Right hindlimb (tissue), 1 donor: ENCODE data around the gene SPO11.

Experiments
- DNase-seq: peaks from one replicate; pipeline ENCODE4 v3.0.0-alpha.2; 2018

The SPO11 gene

DNA sequence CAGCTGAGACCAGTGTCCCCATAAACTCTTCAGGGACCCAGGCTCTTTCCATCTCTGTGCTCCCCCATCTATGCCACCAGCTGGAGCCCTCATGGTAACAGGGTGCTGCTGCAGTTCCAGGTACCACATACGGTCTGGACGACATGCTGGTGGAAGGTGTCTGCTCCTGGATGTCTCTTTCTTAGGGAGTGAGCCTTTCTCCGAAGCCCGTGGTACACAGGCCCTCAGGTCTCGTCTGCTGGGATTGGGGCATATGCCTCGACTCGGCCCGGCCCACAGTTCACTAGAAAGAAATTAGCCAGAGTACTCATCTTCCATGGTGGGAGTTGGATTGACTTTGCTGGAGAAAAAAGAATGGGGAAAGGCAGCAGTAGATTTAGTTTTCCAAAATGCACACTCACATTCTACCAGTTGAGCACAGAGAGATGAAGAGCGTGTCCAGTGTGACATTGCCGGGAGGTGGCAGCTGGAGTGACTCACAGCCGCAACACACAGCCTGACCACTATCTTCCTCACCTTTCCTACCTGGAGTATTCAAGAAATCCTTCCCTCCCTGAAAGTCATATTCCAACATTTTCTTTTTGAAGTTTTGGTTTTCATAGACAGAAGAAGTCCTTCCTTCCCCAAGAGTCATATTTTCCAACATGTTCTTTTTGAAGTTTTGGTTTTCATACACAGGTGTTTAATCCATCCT lies 18.6 kb upstream of the SPO11 start:
- no peak for DNase-seq

DNA sequence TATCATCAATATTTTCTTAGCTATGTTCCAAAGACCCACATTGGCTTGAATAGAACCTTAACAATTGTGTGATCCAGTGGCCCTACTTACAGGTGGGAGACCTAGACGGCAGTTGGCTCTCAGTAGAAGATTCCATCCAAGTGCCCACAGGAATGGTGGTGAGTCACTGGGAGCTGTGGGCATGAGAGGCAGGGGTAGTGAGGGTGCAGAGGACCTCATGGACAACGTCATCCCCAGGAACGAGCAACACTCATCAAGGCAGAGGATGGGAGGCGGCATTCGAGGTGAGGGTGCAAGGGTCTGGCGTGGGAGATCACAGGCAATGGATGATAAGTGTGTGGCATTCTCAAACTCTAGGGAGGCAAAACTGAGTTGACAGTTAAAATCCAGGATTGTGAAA lies 17.5 kb upstream of the SPO11 start:
- no peak for DNase-seq

DNA sequence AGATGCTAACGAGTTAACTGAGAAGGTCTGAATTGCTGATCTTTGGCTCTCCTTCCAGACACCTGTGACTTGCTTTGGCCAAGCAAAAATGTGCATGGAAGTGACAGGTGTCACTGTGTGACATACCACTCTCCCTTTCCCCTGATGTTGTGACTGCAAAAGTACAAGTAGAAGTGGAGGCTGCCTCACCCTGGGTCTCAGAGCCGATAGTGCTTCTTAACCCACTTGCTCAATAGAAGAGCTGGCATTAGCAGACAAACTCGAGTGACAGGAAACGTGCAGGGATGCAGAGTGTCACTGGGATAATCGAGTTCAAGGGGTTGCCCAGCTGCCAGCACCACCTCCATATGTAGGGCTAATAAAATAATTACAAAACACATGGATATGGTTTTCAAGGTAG lies 16.4 kb upstream of the SPO11 start:
- no peak for DNase-seq

DNA sequence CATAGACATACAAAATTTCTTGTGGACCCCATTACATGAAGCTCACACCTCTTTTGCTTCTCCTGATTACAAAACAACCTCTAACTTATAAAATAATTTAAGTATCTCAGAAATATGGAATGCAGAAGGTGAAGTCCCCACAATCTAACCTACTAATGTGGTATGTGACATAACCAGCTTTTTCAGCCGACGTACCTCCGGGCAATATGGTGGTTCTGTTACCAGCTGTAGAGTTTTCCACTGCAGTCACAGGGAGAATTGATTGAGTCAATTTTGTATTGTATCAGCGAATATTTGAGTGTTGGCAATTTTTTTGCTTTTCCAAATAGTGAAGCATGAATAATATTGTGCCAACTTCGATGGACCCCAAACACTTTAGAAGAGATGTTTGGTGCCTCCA lies 15.7 kb upstream of the SPO11 start:
- DNase-seq = no peak

DNA sequence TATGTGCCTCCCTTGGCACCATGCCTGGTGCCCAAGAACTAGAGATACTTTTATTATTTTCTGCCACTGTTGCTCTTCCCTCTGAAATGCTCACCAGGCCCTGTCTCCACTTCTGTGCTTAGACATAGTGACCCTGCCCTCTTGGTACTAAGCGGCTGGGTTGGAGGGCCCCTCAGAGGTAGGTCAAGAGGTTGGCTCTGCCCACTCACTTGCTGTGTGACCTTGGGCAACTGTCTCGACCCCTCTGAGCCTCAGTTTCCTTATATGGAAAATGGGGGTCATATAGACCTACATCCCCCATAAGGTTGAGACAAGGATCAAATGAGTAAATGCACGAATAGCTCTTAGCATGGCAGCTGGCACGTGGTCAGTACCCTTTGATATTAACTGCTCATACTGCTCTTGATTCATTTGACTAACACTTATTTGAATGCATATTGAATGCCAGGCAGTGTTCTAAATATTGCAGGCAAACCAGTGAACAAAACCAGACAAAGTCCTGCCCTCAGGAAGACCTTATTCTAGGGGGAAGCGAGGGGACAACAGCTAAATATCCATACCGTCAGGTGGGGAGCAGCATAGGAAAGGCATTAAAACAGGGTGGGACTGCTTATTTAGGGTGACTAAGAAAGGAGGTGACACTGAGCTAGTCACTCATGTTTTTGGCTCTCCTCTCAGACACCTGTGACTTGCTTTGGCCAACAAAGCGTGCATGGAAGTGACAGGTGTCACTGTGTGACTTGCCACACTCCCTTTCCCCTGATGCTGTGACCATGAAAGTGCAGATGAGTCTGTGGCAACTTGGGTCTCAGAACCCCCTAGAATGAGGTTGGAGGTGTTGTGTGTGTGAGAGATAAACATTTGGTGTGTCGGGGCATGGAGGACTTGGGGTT lies 14.3 kb upstream of the SPO11 start:
- no peak for DNase-seq

DNA sequence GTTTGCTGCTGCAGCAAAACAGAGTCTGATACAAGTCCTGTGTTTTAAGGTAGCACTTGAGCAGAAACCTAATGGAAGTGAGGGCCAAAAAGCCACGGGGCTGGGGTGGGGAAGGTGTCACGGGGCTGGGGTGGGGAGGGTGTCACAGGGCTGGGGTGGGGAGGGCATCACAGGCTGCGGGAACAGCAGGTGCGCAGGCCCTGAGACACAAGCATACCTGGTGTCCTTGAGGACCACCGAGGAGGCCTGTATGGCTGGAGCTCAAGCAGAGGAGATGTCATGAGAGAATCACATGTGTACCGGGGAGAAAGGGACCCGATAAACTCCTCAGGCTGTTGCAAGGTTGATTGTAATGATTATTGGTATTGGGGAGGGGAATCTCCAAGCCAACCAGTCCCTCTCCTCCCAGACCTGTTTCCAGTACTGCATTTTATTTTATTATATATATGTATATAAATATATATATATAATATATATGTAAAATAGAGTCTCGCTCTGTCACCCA lies 13.6 kb upstream of the SPO11 start:
- no peak for DNase-seq

DNA sequence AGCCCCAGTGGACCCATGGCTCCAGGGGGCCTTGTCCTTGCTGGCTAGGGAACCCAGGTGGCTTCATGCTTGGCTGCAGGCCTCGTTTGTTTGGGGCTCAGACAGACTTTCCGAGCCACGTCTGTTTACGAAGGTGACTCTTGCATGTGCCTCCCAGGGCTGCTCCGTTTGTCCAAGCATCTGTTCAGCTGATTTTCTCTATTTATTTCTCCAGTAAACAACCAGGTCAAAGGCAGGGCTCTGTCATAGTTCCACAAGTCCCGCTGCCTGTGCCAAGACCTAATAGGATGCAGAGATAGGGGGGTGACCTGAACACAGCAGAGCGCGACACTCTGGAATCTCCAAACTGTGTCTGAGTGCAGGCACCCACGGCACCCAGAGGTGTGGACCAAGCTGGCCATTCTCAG lies 12.8 kb upstream of the SPO11 start:
- no peak for DNase-seq

DNA sequence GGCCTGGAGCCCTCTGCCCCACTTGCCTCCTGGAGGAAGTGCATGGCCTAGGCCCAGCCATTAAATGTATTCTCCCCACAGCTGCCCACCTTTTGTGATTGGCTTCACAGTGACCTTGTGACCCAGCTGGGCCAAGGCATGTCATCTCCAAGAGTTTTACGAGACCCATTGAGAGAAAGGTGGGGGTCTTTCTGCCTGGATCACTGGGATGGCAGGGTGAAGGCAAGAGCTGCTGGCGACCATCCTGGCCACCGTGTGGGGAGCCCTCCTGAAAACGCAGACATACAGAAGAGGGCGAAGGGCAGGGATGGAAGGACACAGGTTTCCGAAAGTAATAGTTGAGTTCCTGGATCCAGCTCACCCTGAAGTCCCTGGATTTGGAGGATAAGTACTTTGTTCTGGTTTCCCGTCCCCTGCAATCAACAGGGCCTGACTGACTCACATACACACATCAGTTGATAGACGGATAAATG lies 12.3 kb upstream of the SPO11 start:
- DNase-seq = no peak

DNA sequence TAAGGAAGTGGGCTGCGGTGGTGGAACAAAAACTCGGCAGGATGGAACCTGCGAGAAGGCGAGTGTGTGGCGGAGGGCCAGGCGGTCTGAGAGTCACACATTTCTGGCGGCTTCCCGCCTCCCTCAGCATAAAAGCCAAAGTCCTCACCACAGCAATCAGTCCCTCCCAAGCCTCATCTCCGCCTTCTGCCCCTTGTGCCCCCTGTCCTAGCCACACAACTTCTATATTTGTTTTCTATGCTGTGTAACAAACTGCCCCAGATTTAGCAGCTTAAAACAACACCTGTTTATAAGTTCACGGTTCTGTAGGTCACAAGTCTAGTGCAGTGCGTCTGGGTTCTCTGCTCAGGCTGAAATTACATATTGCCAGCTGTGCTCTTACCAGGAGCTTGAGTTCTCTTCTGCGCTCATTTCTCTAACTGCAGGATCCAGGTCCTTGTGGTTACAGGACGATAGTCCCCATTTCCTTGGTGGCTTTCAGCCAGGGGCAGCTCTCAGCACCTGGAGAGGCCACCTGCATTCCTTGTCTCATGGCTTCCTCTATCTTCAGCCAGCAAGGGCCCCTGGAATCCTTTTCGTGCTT lies 11.7 kb upstream of the SPO11 start:
- DNase-seq = no peak

DNA sequence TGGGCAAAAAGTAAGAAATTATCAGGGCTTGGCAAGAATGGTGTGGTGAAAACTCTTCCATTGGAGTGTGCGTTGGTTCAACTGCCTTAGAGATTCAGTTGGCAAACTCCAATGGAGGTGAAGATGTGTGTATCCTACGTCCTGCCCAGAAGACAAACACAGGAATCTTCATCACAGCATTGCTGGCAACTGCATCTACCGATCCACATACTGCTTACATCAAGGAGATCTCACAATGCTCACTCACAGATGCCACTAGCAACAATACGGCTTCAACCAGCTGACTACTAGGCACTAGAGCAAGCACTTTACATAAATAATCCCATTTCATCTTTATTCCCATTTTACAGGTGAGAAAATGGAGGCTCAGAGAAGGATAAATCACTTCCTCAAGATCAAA lies 10.0 kb upstream of the SPO11 start:
- DNase-seq = no peak

DNA sequence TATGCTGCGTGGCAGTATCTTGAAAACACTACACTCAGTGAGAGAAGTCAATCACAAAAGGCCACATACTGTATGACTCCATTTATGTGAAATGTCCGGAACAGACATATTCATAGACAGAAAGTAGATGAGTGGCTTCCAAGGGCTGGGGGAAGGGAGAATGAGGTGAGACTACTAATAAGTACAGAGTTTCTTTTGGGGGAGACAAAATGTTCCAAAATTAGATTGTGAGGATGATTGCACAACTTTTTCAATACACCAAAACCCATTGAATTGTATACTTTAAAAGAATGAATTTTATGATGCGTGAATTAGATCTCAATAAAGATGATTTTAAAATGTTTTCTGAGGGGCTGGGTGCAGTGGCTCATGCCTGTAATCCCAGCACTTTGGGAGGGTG lies 9.2 kb upstream of the SPO11 start:
- no peak for DNase-seq

DNA sequence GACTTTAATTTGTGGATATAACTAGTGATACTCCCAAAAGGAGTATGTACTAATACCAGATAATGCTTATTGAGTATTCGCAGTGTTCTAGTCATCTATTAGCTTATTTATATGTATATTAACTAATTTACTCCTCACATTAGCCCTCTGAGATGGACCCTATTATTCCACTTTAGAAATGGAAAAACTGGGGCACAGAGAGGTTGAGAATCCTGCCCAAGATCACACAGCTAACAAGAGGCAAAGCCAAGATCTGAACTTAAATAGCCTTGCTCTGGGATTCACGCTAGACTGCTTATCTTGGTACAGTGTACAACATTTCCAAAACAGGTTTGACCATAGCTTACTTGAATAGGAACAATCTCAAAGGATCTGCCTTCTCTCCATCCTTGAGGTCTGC lies 8.5 kb upstream of the SPO11 start:
- DNase-seq = no peak

DNA sequence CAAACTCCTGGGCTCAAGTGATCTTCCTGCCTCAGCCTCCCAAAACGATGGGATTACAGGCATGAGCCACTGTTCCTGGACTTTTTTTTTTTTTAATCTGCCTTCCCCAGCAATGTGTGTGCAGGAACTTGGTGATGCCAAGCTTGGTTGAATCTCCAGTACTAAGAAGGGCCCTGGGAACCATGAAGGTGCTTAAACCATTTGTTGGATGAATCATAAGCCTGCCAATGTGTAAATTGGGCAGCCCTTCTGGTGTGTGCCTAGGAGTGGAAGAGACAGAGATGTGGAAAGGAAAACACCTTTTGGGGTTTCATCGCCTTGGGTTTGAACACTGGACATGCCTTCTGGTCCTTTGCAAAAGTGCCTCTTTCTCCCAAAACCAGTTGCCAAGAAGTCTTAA lies 7.1 kb upstream of the SPO11 start:
- DNase-seq = no peak

DNA sequence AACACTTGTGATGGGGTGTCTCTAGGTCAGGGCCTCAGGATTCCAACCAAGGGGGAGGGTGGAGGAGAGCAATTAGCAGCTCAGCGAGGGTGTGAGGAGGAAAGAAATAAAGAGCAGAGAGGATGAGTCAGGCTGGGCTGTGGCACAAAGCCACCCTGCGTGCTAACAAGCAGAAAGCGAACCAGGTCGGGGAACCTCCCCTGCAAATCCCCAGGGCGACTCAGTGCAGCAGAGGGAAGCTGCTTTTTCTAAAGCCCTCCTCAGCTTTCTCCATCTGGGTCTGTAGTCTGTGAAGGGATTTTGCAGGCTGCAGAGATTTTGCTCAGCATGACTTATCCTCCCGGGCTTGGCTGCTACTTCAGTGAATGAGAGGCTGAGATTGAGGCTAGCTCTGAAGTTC lies 6.6 kb upstream of the SPO11 start:
- no peak for DNase-seq

DNA sequence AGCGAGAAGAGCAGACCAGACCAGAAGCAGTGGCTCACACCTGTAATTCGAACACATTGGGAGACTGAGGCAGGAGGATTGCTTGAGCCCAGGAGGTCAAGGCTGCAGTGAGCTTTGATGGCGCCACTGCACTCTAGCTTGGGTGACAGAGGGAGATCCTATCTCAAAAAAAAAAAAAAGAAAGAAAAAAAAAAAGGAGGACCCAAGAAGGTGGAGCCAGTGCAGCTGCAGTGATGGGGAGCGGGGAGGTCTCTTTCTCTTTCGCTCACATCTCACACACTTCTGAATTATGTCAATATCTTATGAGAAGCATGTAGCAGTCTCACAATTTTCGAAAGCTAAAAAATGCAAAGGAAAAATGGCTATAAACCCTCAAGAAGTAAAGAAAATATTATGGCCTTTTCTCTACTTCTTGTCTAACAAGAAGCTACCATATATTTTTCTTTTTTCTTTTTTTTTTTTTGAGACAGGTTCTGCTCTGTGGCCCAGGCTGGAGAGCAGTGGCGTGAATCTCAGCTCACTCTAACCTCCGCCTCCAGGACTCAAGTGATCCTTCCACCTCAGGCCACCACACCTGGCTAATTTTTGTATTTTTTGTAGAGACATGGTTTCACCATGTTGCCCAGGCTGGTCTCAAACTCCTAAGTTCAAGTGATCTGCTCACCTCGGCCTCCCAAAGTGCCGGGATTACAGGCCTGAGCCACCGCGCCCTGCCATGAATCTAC lies 3.8 kb upstream of the SPO11 start:
- no peak for DNase-seq

DNA sequence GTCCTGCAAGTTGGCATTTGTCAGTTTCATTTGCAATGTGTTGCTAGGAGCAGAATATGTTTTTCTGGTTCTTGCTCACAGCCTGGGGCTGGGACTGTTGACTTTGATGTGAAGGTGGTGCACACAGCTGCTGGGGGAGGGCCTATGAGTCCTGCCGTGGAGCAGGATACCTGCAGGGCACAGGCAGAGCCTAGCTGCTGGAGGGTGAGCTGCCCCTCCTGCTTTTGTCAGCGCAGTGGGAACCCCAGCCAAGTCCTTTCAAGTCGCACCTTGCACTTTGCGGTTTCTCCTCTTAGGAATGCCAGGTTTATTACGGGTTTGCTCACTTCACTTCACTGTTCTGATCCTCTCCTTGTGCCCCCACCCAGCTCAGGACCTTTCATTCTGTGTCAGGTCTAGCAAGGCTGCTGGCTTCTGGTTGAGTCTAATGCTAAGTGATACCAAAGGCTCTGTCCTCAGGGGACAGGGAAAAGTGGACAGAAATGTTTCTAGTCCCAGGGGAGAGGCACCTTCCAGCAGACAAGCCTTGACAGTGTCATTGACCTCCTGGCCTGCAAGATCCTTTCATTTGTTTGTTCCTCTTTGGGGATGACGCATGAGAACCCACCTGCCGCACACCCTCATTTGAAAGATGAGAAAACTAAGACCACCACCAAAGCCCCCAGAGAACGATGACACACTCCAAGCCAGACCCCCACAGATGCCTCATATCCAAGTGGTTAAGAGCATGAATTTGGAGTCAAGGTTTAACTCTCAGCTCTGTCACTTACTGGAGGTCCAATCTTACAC lies 2.7 kb upstream of the SPO11 start:
- no peak for DNase-seq

DNA sequence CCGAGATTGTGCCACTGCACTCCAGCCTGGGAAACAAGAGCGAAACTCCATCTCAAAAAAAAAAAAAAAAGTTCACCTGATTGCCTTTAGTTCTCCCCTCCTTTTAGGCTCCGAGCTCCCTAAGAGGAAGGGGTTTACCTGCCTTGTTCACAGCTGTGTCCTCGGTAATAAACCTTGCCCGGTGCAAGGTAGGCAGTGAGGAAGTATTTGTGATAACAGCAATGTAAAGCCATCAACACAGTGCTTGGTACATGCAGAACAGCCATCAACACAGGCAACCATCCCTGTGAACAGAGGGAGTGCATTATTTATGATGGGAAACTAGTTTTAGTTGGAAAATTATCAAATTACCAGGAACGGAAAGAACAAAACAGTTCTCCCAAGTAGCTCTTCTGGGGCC lies 1.8 kb upstream of the SPO11 start:
- no peak for DNase-seq

DNA sequence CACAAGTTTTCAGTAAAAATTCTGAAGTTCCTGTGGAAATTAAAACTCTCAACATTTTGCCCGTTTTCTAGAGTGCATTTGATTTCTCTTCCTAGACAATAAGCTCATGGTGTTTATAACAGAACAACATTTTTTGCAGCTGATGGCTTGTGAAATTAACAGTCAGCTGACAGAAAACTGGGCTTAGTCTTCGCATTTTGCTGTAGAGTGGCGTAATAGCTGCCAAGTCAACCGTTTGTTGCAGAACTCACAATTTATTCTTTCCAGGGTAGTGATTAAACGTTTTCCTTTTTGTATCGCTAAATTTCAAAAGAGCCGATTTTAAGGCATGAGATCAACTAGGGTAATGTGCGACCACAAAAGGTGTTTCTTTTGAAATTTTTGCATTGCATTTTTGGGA lies 1.4 kb downstream of the SPO11 start:
- DNase-seq = no peak

DNA sequence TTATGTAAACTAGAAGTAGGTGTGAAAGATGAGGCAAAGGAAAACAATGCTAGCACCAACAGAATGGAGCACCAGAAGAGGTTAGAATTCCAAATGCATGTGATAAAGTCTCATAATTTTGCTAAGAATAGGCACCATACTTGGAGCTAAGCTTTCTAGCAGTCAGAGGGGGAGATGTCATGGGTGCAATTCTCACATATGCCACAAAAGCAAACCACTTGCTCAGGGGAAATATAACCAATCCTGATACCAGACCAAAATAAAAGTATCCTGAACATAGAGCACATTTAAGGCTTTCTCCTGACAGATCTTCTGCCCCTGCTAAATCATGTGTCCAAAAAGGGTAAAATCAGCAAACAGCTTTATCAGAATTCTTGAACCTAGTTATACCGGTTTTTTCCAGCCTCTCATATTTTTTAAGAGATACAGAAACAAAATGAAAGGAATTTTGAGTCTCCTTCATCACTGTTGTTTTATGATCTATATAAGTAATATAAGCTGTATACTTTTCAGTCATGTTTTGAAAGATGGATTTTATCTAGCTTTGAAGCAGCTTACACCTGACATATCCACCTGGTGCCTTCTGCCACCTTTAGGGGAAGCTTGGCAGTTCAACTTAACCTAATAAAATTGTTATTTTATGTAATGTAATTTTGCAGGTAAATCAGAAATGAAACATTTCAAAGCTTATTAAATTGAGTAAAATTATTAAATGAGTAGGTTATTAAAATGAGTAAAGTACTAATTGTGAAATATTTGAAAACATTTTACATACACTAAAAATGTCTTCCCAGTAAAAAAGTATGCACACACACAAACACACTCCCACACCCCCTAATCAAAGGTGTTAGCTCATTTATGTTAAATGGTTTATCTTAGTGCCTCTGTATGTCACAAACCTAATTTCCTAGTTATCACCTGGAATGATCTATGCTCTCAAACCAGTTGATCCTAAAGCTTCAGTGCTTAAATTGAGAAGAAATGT lies 2.8 kb downstream of the SPO11 start:
- DNase-seq = no peak

DNA sequence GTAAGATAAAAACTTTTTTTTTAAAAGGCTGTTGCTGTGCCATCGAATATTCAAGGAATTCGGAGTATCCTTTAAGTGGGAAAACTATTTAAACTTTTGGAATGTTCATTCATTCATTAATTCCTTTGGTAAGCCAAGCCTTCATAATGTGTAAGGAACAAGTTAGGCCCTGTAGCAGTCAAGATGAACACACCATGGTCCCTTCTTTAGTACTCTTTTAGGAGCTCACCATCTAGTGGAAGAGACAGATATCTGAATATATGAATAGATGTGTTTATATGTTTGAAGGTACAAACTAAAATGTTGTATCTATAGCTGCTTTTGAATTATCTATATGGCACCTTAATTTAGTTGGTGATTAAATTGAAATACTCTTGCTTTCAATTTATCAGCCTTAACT lies 5.8 kb downstream of the SPO11 start:
- no peak for DNase-seq

DNA sequence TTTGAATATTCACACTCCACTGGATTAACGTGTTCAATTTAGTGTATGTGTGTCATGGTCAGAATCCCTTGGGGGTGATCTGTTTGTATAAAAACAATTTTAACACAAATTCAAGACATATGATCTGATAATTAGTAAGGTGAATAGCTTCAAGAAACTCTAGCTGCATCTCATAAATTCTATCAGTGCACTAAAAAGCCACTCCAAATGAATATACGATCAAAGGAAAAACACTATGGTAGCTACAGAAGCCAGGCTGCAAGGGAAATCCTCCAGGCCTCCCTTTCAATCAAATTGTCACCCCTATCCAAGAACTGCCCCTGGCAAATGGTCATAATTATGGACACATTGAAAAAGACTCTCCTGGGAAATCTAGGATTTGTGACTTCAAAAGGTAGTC lies 12.1 kb downstream of the SPO11 start:
- DNase-seq = no peak
